ENCODE measurements around the gene ACOXL.

ACOXL gene

GRCh38 chr2:110714452-110715224 is 17.7 kb upstream of the ACOXL start:
- no peak overlapping the region for H3K27ac ChIP-seq
- ChIA-PET CTCF (interaction anchor here (1.2 kb wide), 1 partner anchor 41 kb away, joined by 3 read pairs; no protein-coding TSS in a partner anchor), POLR2A (ENCODE audit: low non-redundant PET) (no interaction called here)
- DNase-seq (ENCODE audit: low spot score) = no peak
- no peak for TF ChIP-seq CTCF (conservative IDR thresholded peaks at IDR 0.05; ENCODE audit: low read depth)

- no peak overlapping the region for H3K27ac ChIP-seq
- no peak for DNase-seq (ENCODE audit: low spot score)
- no peak for TF ChIP-seq CTCF (conservative IDR thresholded peaks at IDR 0.05; ENCODE audit: low read depth)
Observed at GRCh38 chr2:110716959-110717645, 15.3 kb upstream of the ACOXL start.

GRCh38 chr2:110717734-110718133 is 14.6 kb upstream of the ACOXL start:
- ChIA-PET CTCF (interaction anchor here (0.7 kb wide), 1 partner anchor 94 kb away, joined by 3 read pairs; no protein-coding TSS in a partner anchor), POLR2A (ENCODE audit: low non-redundant PET) (no interaction called here)
- no peak for DNase-seq (ENCODE audit: low spot score)
- TF ChIP-seq CTCF (conservative IDR thresholded peaks at IDR 0.05; ENCODE audit: low read depth) = no peak
- no peak overlapping the region for H3K27ac ChIP-seq

More at GRCh38 chr2:110716959-110717645, 15.3 kb upstream of the ACOXL start:
- POLR2A ChIA-PET (ENCODE audit: low non-redundant PET) = no interaction called here
- CTCF ChIA-PET = no interaction called here

GRCh38 chr2:110718382-110718781 is 14.0 kb upstream of the ACOXL start:
- POLR2A ChIA-PET (ENCODE audit: low non-redundant PET) = no interaction called here
- CTCF ChIA-PET = interaction anchor here (0.7 kb wide), 1 partner anchor 94 kb away, joined by 3 read pairs; no protein-coding TSS in a partner anchor
- DNase-seq (ENCODE audit: low spot score) = no peak
- H3K27ac ChIP-seq = no peak overlapping the region
- no peak for TF ChIP-seq CTCF (conservative IDR thresholded peaks at IDR 0.05; ENCODE audit: low read depth)

- DNase-seq (ENCODE audit: low spot score) = no peak
- CTCF ChIA-PET = interaction anchor here (0.6 kb wide), 1 partner anchor 8 kb away, joined by 3 read pairs; no protein-coding TSS in a partner anchor
- POLR2A ChIA-PET (ENCODE audit: low non-redundant PET) = no interaction called here
- TF ChIP-seq CTCF (conservative IDR thresholded peaks at IDR 0.05; ENCODE audit: low read depth) = no peak
- H3K27ac ChIP-seq = no peak overlapping the region
Observed at GRCh38 chr2:110718990-110719389, 13.4 kb upstream of the ACOXL start.

GRCh38 chr2:110720547-110720946 is 11.8 kb upstream of the ACOXL start:
- TF ChIP-seq CTCF (conservative IDR thresholded peaks at IDR 0.05; ENCODE audit: low read depth) = no peak
- ChIA-PET POLR2A (ENCODE audit: low non-redundant PET) (no interaction called here), CTCF (no interaction called here)
- no peak for DNase-seq (ENCODE audit: low spot score)
- no peak overlapping the region for H3K27ac ChIP-seq

All from RWPE1 (cell line).